ENCODE measurements around the gene SCTR.
"Not testable (repeated sequence)": the region's sequence is repeated elsewhere in the genome, so short reads cannot be mapped to it uniquely, and the experiment has no call there.

SCTR gene

DNA sequence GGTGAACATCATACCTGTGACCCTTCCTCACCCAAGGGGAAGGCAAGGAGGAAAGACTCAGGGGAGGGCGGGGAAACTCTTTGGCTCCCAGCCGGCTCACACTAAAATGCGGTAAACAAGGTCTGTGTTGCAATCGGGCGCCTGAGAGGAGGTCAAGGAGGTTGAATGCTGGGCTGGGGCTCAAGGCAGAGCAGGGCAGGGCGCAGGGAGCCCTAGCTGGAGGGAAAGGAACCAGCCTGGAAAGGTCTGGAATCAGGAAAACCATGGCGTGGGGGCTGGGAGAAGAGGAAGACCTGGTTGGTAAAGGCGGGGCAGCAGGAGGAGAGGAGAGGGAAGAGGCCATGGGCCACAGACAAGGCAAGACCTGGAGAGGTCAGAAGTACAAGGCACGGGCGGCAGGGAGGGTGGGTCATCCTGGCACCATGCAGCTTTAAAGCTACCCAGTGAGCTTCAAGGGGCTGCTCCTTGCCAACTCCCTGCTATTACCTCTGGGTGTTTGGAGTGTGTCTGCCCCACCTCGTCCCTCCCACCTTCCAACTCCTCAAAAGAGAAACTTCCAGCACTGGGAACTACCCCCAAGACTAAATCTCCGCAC is 97.4 kb downstream of the SCTR start:
- no peak for DNase-seq

- no peak for DNase-seq
Measured at GRCh38 chr2:119426396-119426675, 97.9 kb downstream of the SCTR start.

DNA sequence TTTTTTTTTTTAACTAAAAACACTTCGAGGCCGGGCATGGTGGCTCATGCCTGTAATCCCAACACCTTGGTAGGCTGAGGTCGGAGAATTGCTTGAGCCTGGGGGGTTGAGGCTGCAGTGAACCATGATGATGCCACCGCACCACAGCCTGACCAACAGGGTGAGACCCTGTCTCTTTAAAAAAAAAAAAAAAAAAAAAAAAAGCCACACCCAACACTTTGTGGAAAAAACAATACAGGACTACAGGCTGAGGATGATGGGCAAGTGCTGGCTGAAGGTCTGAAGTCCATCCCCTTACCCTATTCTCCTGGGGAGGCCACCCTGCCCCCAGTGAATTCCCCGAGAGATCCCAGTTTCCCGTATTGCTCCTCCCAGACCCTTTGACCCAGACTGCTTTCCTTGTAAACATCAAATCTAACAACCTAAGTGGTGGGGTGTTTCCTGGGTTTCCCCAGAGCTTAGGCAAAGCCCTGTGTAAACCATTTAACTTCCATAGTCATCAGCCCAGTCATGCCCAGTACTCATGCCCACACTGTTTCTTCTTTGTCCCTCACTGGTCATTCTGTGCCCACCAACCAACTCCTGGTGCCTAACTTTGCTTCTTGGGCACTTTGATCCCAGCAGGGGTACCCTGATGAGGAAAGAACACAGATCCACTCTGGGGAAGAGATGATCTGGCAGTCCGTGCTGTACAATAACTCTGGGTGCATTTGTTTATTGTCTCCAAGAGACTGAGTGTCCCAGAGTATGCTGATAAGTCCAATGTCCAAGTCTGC is 98.5 kb downstream of the SCTR start:
- DNase-seq: no peak

- DNase-seq: no peak
Measured at GRCh38 chr2:119425119-119425405, 99.2 kb downstream of the SCTR start.

GRCh38 chr2:119424284-119425118 is 99.8 kb downstream of the SCTR start:
- DNase-seq: no peak

GRCh38 chr2:119423811-119424210 is 100.5 kb downstream of the SCTR start:
- no peak for DNase-seq

DNA sequence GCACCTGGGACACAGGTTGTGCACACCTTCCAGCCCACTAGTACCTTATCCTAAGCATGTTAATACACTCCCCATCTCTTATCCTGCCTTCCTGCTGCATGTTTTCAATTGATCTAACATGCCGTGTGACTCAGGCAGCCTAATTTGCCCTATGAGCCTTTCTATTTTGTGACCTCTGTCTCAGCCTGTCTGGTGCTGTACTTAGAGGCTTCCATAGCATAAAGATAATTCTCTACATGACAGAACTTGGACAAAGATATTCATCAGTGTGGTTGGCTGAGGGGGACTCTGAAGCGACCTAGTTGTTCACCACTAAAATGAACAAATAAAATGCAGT is 101.2 kb downstream of the SCTR start:
- no peak for DNase-seq

DNA sequence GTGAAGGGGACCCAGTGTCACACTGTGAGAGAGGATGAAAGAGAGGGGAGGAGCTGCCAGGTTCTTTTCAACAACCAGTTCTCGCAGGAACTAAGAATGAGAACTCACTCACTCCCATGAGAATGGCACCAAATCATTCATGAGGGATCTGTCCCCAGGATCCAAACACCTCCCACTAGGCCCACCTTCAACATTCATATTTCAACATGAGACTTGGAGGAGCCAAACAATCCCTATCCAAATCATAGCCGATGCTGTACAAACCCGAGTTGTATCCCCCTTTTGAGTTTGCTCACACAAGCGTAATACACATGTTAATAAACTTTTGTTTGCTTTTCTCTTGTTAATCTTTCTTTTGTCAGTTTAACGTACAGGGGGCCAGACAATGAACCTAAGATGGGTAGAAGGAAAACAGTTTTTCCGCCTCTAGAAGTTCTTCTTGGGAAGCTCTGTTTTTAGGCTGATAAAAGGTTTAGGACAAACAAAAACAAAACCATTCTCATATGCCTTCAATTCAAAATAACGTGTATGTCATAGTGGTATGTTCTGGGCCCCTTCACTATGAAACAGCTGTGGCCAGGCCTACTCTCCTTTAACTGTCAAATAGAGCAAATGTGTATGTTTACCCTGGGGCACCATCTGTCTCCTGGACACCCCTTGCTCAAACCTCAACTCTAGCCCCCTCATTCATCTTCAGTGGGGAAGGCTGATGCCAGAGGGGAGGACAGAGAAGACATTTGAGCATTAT is 101.7 kb downstream of the SCTR start:
- no peak for DNase-seq

- no peak for DNase-seq
Measured at GRCh38 chr2:119421741-119422140, 102.5 kb downstream of the SCTR start.

DNA sequence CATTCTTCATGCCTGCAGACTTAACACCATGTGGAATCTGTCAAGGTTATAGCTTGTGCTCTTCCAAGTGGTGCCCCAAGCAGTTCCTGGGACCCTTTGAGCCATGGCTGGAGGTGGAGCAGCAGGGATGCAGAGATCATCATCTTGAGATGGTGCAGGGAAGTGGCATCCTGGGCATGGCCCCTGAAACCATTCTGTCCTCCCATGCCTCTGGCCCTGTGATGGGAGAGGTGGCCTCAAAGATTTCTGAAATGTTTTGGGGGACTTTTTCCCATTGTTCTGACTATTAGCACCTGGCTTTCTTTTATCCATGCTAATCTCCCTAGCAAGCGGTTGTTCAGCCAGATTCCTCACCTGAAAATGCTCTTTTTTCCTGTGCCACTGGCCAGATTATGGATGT is 103.0 kb downstream of the SCTR start:
- no peak for DNase-seq

- no peak for DNase-seq
Measured at GRCh38 chr2:119419803-119420508, 104.3 kb downstream of the SCTR start.

GRCh38 chr2:119419065-119419464 is 105.2 kb downstream of the SCTR start:
- DNase-seq: no peak

DNA sequence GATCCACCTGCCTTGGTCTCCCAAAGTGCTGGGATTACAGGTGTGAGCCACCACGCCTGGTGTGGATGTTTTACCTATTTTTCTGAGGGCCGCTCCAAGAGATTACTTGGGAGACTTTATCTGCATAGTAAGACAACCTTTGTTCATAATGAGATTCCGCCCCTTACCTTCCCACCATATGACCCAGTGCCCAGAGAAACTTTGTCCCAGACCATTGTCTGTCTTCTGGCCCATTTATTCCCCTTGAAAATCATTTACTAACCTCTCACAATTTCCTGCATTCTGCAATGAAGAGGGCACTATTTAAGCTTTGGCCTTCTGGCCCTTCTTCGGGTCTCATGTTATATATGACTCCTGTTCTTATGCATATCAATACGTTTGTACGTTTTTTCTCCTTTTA is 106.4 kb downstream of the SCTR start:
- no peak for DNase-seq

DNA sequence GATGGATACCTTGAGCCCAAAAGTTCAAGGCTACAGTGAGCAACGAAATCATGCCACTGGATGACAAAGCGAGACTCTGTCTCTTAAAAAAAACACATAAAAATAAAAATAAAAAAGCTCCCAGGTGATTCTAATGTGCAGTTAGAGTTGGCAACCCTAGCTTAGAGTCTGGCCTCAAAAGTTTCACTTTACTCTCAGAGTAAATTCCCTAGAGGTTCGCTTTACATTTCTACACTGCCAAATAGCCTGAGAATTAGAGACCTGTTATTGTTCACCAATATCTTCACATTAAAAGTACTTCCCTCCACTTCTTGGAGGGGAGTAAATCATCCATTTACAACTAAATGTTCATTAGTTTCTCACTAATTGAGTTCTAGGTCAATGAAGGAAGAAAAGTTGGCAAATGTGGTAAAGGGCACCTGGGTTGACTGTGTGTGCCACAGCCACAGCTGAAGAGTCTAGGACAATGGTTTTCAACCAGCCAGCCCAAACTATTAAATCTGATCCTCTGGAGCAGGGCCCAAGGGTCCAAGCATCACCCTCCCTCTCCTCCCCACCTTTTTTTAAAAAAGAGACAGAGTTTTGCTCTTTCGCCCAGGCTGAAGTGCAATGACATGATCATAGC is 107.9 kb downstream of the SCTR start:
- DNase-seq: no peak

DNA sequence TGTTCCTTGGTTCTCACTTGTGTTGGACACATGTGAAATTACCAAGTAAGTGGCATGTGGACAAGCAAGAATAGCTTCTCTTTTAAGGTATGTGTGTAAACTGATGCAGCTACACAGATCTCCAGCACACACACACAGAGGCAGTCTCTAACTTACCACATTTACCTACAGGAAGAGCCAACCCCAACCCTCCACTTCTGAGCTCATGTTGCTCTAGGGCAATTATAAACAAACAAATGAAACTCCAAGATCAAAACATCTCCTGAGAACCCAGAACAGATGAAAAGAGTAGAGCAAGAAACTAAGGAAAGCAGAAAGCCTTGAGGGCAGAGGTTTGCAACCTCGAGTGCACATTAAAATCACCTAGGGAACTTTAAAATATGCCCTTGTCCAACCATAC is 108.7 kb downstream of the SCTR start:
- DNase-seq: no peak

DNA sequence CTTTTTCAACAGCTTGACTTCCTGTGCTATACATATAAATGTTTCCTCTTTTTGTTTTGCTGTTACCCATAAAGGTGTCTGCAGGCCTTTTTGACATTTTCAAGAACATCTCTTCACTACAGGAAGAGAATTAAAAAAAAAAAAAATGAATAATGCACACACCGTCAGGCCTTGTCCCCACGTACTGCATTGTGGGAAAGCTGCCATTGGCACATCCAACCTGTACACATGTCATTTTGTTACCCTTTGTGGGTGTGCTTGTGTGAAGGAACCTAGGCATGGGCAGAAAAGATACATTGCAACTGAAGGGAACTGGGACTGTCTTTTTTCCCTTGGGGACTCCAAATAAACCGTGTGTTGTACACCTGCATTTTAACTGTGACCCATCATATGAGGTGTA is 109.4 kb downstream of the SCTR start:
- DNase-seq: no peak

GRCh38 chr2:119409506-119409905 is 114.8 kb downstream of the SCTR start:
- DNase-seq: peak; percentile 15

- DNase-seq: no peak
Measured at GRCh38 chr2:119408221-119408619, 116.1 kb downstream of the SCTR start.

GRCh38 chr2:119407430-119408220 is 116.7 kb downstream of the SCTR start:
- peak; percentile 33 for DNase-seq

DNA sequence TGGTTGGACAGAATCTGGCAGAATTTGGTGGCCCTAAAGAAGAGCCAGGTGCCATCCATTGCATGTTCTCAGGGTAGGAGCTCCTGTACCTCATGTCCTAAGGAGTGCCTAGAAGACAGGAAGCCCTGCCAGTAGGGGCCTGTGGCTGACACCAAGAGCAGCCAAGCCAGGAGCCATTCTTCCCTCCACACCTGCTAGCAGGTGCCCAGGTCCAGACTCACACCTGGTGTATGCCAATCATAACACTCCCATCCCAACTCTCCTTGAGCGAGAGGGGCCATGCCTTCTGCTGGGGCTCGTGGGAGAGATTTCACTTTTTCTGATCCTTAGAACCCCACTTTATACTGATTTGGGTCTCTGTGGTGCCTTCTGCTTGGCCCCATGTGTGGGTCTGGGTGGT is 119.1 kb downstream of the SCTR start:
- no peak for DNase-seq

GRCh38 chr2:119403618-119404017 is 120.7 kb downstream of the SCTR start:
- not testable (repeated sequence) for DNase-seq

All from NCI-H774 (cell line).